Gastrocnemius medialis (tissue), 4 donors: ENCODE data around the gene TRIOBP. TPM values are rescaled to one million over a fixed set of nuclear protein-coding genes. Genes with fewer than 3 reads are reported as not detected.

Experiments
- ATAC-seq, 2 donors: fragments of 150-250 bp; one replicate each; pipeline ENCODE4 v1.9.1; 2016
- DNase-seq, 2 donors: peaks; one replicate each; pipeline ENCODE4 v3.0.0-alpha.2; 2019
- H3K27ac ChIP-seq, 4 donors: fragments of 200-600 bp; sonication (generic); 1 replicate in 1 of 4; 2 replicates in 3 of 4; pipeline ENCODE4 v1.5.1; 2016 to 2018; ENCODE audit warnings: mild to moderate bottlenecking in 2 of 4, moderate library complexity in 1 of 4
- H3K27me3 ChIP-seq, 3 donors: fragments of 200-600 bp; sonication (generic) in 2 of 3; 1 replicate in 1 of 3; 2 replicates in 2 of 3; pipeline versions ENCODE4 v1.5.1 to v1.6.0; 2016 to 2019; ENCODE audit warnings: mild to moderate bottlenecking in 1 of 3, moderate library complexity in 1 of 3
- H3K36me3 ChIP-seq, 2 donors: fragments of 200-600 bp; sonication (generic) in 1 of 2; one replicate each; pipeline ENCODE4 v1.5.1; 2017 to 2018
- H3K4me1 ChIP-seq, 2 donors: fragments of 200-600 bp; sonication (generic) in 1 of 2; one replicate each; pipeline ENCODE4 v1.5.1; 2016 to 2017; ENCODE audit warnings: mild to moderate bottlenecking in 2 of 2
- H3K4me3 ChIP-seq, 4 donors: fragments of 200-600 bp; sonication (generic) in 3 of 4; 1 replicate in 1 of 4; 2 replicates in 3 of 4; pipeline ENCODE4 v1.5.1; 2016 to 2019; ENCODE audit warnings: mild to moderate bottlenecking in 2 of 4
- H3K9me3 ChIP-seq, 3 donors: fragments of 200-600 bp; sonication (generic) in 2 of 3; 1 replicate in 1 of 3; 2 replicates in 2 of 3; pipeline ENCODE4 v1.5.1; 2016 to 2019
- POLR2A ChIP-seq, 2 donors: fragments of 450-650 bp; IDR thresholded peaks; one replicate each; pipeline ENCODE4 v1.6.1; 2017; ENCODE audit warnings: antibody characterized with exemption in 2 of 2, mild to moderate bottlenecking in 2 of 2, moderate library complexity in 2 of 2
- in situ Hi-C, 4 donors: fragments of 200-750 bp; cut with MboI; loops; one replicate each; pipeline versions ENCODE4 v1.15.0 to v1.8.0; 2017; ENCODE audit warnings: low sequenced_read_pairs in 4 of 4
- intact Hi-C: fragments of 100-400 bp; cut with DNase I; formaldehyde crosslinking; loops from one replicate; pipeline ENCODE4 v1.15.1; 2023; ENCODE audit warnings: low total_unique reads
- total RNA-seq, 4 donors: library from RNA; depleted of rRNA; stranded (reverse); fragments of >200 nt; gene quantifications; one replicate each; pipeline versions ENCODE4 v1.1.0 to v1.2.3, GENCODE V29; 2016
- TF ChIP-seq, protein P1 (sequence below), 5 experiments: fragments of 450-650 bp in 3 of 5; fragments of 200-600 bp in 2 of 5; sonication (generic) in 2 of 5; IDR thresholded peaks in 4 of 5; conservative IDR thresholded peaks in 1 of 5; 1 replicate in 4 of 5; 2 replicates in 1 of 5; pipeline ENCODE4 v1.5.1; 2016 to 2019; ENCODE audit warnings: antibody characterized with exemption in 5 of 5, mild to moderate bottlenecking in 3 of 5, moderate library complexity in 3 of 5

The TRIOBP gene
- total RNA-seq, 4 donors from 2014 or later, result 21.7 to 38.2 (median 30.3) TPM

DNA sequence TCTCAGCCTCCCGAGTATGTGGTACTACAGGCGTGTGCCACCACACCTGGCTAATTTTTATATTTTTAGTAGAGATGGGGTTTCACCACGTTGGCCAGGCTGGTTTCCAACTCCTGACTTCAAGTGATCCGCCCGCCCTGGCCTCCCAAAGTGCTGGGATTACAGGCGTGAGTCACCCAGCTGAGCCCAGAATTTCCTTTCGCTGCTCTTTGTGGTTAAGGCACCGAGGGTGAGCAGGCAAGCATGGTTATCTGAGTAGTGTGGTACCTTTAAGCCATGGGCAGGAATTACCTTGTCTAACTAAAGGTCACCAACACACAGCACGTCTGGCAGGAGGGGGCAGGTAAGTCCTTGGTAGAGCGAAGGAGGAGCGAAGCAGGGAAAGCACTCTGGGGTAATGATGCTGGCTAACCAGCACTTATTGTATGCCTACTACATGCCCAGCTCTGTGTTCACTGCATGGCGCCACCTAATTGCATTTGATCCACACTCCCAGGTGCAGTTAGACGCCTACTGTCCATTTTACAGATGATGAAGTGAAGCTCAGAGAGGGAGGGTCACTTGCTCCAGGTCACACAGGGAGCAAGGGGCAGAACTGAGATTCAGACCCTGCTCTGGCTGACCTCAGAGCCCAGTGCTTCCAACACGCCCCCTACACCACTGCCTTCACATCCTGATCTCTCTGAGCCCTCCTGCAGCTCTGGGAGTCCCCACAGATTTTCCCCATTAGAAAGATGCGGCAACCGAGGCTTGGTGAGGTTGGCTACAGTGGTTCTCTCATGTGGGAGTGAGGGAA lies 45.7 kb downstream of the TRIOBP start:
- Histone ChIP-seq H3K36me3 (no peaks in the 10 kb centered on the region), H3K9me3 (no peaks in the 10 kb centered on the region), H3K27me3 (no peaks in the 10 kb centered on the region), H3K4me3 (no peak overlapping the region), H3K4me1 (peaks cover 9 to 10% of the 10 kb centered on the region in 2 donors), H3K27ac (peak overlapping the region in 1 of 4 donors; percentile 49)
- intact Hi-C loops, result no loop called here
- in situ Hi-C loops, result no loop called here
- no peak for ATAC-seq
- peak in 1 of 2 donors; percentile 52 for DNase-seq
- no peak for TF ChIP-seq POLR2A (IDR thresholded peaks at IDR 0.05)
- TF ChIP-seq, protein P1, sequence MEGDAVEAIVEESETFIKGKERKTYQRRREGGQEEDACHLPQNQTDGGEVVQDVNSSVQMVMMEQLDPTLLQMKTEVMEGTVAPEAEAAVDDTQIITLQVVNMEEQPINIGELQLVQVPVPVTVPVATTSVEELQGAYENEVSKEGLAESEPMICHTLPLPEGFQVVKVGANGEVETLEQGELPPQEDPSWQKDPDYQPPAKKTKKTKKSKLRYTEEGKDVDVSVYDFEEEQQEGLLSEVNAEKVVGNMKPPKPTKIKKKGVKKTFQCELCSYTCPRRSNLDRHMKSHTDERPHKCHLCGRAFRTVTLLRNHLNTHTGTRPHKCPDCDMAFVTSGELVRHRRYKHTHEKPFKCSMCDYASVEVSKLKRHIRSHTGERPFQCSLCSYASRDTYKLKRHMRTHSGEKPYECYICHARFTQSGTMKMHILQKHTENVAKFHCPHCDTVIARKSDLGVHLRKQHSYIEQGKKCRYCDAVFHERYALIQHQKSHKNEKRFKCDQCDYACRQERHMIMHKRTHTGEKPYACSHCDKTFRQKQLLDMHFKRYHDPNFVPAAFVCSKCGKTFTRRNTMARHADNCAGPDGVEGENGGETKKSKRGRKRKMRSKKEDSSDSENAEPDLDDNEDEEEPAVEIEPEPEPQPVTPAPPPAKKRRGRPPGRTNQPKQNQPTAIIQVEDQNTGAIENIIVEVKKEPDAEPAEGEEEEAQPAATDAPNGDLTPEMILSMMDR (IDR thresholded peaks at IDR 0.05 in 4 of 5, conservative IDR thresholded peaks at IDR 0.05 in 1 of 5), result no peak

DNA sequence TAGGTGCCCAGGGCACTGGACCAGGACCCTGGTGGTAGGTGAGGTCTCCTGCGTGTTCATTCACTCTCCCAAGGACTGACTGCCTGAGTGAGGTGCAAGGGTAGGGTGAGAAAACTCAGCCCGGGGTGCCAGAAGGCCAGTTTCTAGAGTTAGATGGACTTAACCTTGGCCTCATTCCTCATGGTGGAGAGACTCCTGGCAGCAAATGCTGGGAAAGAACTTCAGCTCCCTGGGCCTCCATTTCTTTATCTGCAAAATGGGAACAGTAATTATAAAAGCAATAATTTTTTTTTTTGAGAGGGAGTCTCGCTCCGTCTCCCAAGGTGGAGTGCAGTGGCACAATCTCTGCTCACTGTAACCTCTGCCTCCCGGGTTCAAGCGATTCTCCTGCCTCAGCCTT lies 47.7 kb downstream of the TRIOBP start:
- no peaks in the 10 kb centered on the region for H3K36me3 ChIP-seq
- TF ChIP-seq, protein P1 (IDR thresholded peaks at IDR 0.05 in 4 of 5, conservative IDR thresholded peaks at IDR 0.05 in 1 of 5), result no peak
- no peak for TF ChIP-seq POLR2A (IDR thresholded peaks at IDR 0.05)
- in situ Hi-C loops (no loop called here), intact Hi-C loops (no loop called here)
- DNase-seq, result no peak
- no peak overlapping the region for H3K4me3 ChIP-seq
- no peak overlapping the region for H3K27ac ChIP-seq
- H3K27me3 ChIP-seq, result no peaks in the 10 kb centered on the region
- no peaks in the 10 kb centered on the region for H3K9me3 ChIP-seq
- no peak for ATAC-seq
- peaks cover 18 to 19% of the 10 kb centered on the region in 2 donors for H3K4me1 ChIP-seq

DNA sequence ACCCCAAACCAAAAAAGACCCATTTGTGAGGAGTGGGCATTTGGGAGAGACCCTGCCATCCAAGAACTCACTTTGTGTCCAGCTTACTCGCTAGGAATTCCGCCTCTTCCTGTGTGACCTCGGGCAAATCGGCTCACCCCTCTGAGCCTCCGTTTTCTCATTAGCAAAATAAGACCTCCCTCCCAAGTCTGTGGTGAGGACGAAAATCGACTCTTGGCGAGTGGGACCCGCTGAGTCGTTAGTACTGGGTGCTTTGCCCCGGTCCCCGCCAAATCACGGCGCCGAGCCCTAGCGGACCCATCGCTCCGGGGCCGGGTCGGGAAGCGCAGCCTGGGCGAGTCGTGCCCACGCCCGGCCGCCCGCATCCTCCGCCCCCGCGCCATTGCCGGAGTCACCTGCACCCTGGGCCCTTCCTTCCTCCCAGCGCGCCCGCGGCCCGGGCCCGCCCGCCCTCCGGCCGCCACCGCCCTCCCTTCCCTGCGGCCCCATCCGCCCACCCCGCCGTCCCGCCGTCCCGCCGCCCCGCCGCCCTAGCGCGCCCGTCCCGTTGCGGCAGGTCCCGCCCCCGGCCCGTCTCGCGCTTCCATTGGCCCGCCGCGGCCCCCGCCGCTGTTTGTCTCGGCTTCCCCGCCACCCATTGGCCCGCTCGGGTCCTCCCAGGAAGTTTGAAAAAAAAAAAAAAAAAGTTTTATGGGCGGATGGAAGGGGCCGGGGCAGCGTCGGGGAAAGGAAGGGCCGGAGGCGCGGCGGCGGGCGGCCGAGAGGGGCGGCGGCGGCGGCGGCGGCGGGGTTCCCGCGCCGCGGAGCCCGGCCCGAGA lies 48.9 kb downstream of the TRIOBP start:
- Histone ChIP-seq H3K36me3 (no peaks in the 10 kb centered on the region), H3K4me3 (peak overlapping the region; percentile 84 to 99 (median 96)), H3K4me1 (peaks cover 28 to 31% of the 10 kb centered on the region in 2 donors), H3K27me3 (no peaks in the 10 kb centered on the region), H3K27ac (peak overlapping the region; percentile 86 to 93 (median 88)), H3K9me3 (no peaks in the 10 kb centered on the region)
- intact Hi-C loops, result loop anchor here (2.0 to 5.0 kb wide), 3 partner anchors 59 to 88 kb away; partner anchors contain the start of genes LGALS1 and PDXP
- peak; percentile 87 to 89 for DNase-seq
- in situ Hi-C loops, result no loop called here
- ATAC-seq, result peak; percentile 86
- TF ChIP-seq, protein P1 (IDR thresholded peaks at IDR 0.05 in 4 of 5, conservative IDR thresholded peaks at IDR 0.05 in 1 of 5), result no peak
- peak; percentile 67 to 72 for TF ChIP-seq POLR2A (IDR thresholded peaks at IDR 0.05)

DNA sequence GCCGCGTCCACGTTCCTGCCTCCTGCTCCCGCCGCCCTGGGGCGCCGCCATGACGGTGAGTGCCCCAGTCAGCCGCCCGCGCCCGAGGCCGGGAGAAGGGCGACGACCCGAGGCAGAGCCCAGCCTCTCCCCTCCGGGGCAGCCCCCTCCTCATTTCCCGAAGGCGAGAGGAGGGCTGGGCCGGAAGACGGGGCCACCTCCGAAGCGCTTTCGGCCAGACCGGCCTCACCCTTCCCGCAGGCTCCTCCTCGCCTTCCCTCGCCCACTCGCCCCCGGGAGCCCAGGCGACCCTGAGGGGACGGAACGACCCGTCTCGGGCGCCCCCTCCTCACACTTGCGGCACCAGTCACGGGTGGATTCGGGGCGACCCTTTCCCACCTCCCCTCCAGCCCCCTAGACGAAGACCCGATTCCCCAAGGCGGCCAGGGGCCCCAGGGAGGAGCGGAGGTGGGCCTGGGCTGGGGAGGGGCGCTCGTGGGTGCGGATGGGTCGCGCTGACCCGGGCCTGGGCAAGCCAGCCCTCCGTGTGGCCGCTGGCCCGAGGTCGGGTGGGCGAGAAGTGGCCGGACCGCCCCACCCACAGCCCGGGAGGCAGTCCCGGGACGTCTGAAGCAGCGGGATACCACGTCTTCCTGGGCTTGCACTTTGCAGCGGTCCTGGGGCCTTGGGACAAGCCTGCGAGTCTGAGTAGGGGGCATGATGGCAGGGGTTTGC lies 49.7 kb downstream of the TRIOBP start:
- intact Hi-C loops, result loop anchor here (2.0 to 5.0 kb wide), 3 partner anchors 58 to 89 kb away; partner anchors contain the start of genes LGALS1 and PDXP
- ATAC-seq, result peak; percentile 22 to 25
- H3K4me1 ChIP-seq, result peaks cover 36 to 38% of the 10 kb centered on the region in 2 donors

More for the DNA sequence above, 49.7 kb downstream of the TRIOBP start:
- in situ Hi-C loops, result no loop called here
- TF ChIP-seq, protein P1 (IDR thresholded peaks at IDR 0.05 in 4 of 5, conservative IDR thresholded peaks at IDR 0.05 in 1 of 5), result no peak
- TF ChIP-seq POLR2A (IDR thresholded peaks at IDR 0.05), result peak in 1 of 2 donors; percentile 3
- H3K27ac ChIP-seq, result peak overlapping the region; percentile 86 to 93 (median 88)
- no peaks in the 10 kb centered on the region for H3K9me3 ChIP-seq
- peak overlapping the region; percentile 84 to 99 (median 96) for H3K4me3 ChIP-seq
- no peaks in the 10 kb centered on the region for H3K27me3 ChIP-seq
- DNase-seq, result no peak
- no peaks in the 10 kb centered on the region for H3K36me3 ChIP-seq
